ENCODE measurements around the gene TWF2.
"Not testable (repeated sequence)": the region's sequence is repeated elsewhere in the genome, so short reads cannot be mapped to it uniquely, and the experiment has no call there.

TWF2 gene

GRCh38 chr3:52238761-52239701 lies at the start of gene TWF2:
TSS of gene TWF2 (minus strand) at chr3:52239158. CDS start at chr3:52239016, 142 bp downstream.
- peak; percentile 68 to 72 for DNase-seq (ENCODE audit: low read depth in 2 of 2)

GRCh38 chr3:52288674-52289073 lies 49.7 kb upstream of the TWF2 start:
- DNase-seq (ENCODE audit: low read depth in 2 of 2) = no peak

GRCh38 chr3:52286777-52287110 lies 47.8 kb upstream of the TWF2 start:
- DNase-seq (ENCODE audit: low read depth in 2 of 2) = no peak

GRCh38 chr3:52284051-52284450 lies 45.1 kb upstream of the TWF2 start:
- not testable (repeated sequence) for DNase-seq (ENCODE audit: low read depth in 2 of 2)

- DNase-seq (ENCODE audit: low read depth in 2 of 2) = no peak
Observed at GRCh38 chr3:52283306-52283705, 44.3 kb upstream of the TWF2 start.

GRCh38 chr3:52281981-52282801 lies 43.2 kb upstream of the TWF2 start:
- peak in 1 of 2 donors; percentile 19 for DNase-seq (ENCODE audit: low read depth in 2 of 2)

GRCh38 chr3:52280050-52280461 lies 41.1 kb upstream of the TWF2 start:
- DNase-seq (ENCODE audit: low read depth in 2 of 2) = no peak

GRCh38 chr3:52279596-52279995 lies 40.6 kb upstream of the TWF2 start:
- DNase-seq (ENCODE audit: low read depth in 2 of 2) = no peak

GRCh38 chr3:52278510-52279069 lies 39.6 kb upstream of the TWF2 start, which contains the start of gene WDR82:
TSS of gene WDR82 (minus strand) at chr3:52278649. CDS start at chr3:52278361, 288 bp downstream.
- DNase-seq (ENCODE audit: low read depth in 2 of 2) = peak; percentile 96 to 98

GRCh38 chr3:52277972-52278509 lies 39.1 kb upstream of the TWF2 start:
- DNase-seq (ENCODE audit: low read depth in 2 of 2) = no peak

GRCh38 chr3:52277071-52277964 lies 38.4 kb upstream of the TWF2 start:
- peak in 1 of 2 donors; percentile 44 for DNase-seq (ENCODE audit: low read depth in 2 of 2)

- DNase-seq (ENCODE audit: low read depth in 2 of 2) = not testable (repeated sequence)
Observed at GRCh38 chr3:52274781-52275180, 35.8 kb upstream of the TWF2 start.

GRCh38 chr3:52272831-52273230 lies 33.9 kb upstream of the TWF2 start:
- no peak for DNase-seq (ENCODE audit: low read depth in 2 of 2)

- DNase-seq (ENCODE audit: low read depth in 2 of 2) = not testable (repeated sequence)
Observed at GRCh38 chr3:52272172-52272571, 33.2 kb upstream of the TWF2 start.

- DNase-seq (ENCODE audit: low read depth in 2 of 2) = no peak
Observed at GRCh38 chr3:52270252-52270754, 31.3 kb upstream of the TWF2 start.

- no peak for DNase-seq (ENCODE audit: low read depth in 2 of 2)
Observed at GRCh38 chr3:52269776-52270175, 30.8 kb upstream of the TWF2 start.

GRCh38 chr3:52268036-52268435 lies 29.1 kb upstream of the TWF2 start:
- no peak for DNase-seq (ENCODE audit: low read depth in 2 of 2)

- DNase-seq (ENCODE audit: low read depth in 2 of 2) = no peak
Observed at GRCh38 chr3:52265387-52265786, 26.4 kb upstream of the TWF2 start.

- no peak for DNase-seq (ENCODE audit: low read depth in 2 of 2)
Observed at GRCh38 chr3:52262447-52262846, 23.5 kb upstream of the TWF2 start.

GRCh38 chr3:52259448-52259847 lies 20.5 kb upstream of the TWF2 start:
- no peak for DNase-seq (ENCODE audit: low read depth in 2 of 2)

- DNase-seq (ENCODE audit: low read depth in 2 of 2) = no peak
Observed at GRCh38 chr3:52259035-52259434, 20.1 kb upstream of the TWF2 start.
